ENCODE results near the gene DNM2.
"Not testable (repeated sequence)": the region's sequence is repeated elsewhere in the genome, so short reads cannot be mapped to it uniquely, and the experiment has no call there.

The DNM2 gene

DNA sequence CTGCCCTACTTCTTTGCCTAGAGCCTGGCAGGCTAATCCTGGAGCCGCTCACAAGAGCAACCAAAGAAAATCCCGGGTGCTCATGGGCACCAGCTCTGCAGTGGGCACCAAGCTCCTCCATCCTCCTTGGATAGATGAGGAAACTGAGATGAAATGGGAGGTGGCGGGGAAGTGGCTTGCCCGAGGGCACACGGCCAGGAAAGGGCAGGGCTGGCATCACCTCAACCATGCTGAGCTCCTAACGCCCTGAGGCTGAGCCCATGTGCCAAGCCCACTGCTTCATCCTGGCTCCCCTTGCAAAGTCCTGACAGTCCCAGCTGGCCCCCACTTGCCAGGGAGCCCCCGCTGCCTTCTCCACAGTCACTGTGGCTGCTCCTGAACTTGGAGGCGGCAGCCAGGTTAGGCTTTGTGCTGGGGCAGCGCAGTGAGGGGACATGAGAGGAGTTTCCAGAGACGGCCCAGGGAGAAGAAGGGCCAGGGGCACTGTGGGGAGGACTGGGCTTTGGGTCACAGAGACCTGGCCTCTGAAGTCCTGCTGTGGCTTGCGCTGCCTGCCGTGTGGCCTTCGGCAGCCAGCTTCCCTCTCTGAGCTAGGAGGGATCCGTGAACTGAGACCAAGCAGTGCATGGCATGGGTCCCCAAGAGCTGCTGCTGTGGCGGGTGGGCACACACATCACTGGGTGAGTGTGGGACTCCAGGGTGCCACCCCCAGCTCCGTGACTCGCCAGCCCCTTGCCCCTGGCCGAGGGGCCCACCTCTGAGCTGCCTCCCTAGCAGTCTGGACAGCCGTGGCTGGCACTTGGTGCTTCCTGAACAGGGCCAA lies 100.6 kb downstream of the DNM2 start:
- DNase-seq = no peak

DNA sequence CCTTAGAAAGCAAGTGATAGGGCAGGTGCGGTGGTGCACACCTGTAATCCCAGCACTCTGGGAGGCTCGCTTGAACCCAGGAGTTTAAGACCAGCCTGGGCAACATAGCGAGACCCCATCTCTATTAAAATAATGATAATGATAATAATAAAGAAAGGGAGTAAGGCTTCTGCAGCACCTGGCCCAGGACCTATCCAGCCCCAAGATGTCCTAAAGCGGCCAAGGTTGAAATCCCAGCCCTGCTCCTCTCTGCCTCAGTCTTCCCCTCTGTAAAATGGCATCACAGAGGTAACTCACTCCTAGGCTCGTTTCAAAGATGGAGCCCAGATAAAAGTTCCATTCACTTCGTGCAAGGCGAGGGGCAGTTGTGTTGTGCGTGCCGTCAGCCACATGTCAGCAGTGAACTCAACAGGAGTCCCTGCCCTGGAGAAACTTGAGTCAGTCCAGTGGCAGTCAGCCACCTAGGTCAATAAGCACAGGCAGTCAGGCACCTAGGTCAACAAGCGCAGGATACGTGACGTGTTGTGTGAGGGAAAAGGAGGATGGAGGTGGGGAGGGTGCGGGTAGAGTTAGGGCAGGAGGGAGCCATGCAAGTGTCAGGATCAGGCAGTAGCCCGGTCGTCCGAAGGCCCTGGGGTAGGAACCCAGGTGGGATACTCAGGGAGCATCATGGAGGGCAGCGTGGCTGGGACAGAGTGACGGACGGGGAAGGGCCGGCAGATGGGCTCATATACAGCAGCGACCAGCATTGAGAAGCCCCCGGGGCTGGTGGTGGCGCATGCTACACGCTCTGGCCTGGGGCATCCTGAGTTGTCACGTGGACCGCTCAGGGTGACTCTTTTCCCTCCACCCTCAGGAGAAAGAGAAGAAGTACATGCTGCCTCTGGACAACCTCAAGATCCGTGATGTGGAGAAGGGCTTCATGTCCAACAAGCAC lies 101.5 kb downstream of the DNM2 start:
- DNase-seq = no peak

DNA sequence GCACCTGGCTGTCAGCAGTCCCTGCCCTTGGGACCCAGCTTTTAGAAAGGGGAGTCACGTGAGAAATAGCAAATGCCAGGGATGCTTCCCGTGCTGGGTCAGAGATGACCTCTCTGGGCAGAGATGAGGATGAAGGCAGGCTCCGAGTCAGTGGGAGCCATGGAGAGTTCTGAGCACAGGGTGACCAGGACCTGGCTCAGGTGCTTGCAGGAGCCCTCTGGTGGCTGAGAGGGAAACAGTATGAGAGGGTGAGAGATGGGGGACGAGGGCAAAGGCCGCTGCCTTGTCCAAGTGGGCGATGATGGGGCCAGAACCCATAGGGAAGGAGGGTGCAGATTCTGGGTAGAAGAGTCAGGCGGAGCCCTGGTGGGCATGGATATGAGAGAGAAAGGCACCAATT lies 102.3 kb downstream of the DNM2 start:
- no peak for DNase-seq

DNA sequence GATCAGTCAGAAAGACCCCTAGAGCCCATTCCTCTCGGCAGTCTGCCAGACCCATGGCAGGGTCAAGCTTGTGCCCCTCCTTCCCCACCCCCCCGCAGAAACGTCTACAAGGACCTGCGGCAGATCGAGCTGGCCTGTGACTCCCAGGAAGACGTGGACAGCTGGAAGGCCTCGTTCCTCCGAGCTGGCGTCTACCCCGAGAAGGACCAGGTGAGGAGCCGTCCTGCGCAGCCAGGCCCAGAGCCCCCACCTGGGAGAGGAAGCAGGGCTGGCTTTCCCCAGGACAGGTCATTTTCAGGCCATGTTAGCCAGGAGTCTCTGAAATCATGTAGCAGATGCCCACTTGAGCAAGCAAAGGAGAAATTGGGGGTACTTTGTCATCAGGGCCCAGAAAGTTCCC lies 105.8 kb downstream of the DNM2 start:
- DNase-seq = no peak

DNA sequence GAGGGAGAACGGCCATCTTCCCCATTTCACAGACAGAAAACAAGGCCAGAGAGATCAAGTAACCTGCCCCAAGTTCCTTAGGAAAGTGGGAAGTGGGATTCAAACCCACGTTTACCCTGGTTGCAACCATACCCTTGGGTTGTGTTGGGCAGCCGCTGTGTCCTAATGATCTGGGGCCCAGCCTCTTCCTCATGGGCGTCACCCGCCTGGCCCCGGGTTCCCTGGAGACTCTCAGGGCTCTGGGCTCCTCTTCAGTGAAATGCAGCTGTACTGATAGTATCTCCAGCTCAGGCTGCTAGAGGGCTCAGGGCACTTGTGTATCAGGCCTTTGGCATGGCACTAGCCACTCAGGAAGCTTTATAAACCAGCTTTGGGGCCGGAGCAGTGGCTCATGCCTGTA lies 108.4 kb downstream of the DNM2 start:
- no peak for DNase-seq

DNA sequence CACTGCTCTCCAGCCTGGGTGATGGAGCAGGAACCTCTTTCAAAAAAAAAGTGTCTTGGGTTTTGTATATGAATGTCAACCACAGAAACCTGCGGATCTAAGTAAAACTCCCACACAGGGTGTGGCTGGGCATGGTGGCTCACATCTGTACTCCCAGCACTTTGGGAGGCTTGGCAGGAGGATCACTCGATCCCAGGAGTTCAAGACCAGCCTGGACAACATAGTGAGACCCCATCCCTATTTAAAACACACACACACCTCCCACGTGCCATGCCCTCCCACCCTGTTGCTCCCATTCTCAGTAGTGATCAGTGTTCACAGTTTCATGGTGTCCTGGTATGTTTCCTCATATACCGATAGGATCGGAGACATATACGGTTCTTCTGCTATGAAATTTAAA lies 109.0 kb downstream of the DNM2 start:
- DNase-seq = no peak

DNA sequence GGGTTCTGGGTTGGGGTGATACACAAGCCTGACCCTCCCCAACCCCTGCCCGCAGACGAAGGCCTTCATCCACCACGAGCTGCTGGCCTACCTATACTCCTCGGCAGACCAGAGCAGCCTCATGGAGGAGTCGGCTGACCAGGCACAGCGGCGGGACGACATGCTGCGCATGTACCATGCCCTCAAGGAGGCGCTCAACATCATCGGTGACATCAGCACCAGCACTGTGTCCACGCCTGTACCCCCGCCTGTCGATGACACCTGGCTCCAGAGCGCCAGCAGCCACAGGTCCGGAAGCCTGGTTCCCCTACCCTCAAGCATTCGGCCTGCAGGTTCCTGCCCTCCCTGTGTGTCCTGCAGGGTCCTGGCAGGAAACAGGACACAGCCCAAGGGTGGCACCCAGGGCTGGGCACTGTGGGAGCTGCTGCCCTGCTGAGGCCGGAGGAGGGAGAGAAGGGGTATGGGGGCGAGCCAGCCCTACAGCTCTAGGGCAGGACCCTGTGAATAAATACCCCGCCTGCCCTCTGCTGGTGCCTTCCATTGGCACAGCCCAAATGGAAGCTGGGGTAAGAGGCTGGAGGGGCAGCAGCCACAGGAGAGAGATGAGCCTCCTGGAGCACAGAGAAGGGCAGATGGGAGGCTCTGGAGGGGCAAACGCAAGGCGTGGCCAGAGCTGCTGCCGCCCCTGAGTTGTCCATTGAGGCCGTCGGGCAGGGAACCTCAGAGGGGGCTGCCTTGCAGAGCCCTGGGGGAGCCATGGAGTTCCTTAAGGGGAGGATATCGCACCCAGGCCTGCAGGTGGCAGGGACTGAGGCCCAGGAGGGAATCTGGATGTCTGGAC lies 111.3 kb downstream of the DNM2 start:
- DNase-seq = no peak

DNA sequence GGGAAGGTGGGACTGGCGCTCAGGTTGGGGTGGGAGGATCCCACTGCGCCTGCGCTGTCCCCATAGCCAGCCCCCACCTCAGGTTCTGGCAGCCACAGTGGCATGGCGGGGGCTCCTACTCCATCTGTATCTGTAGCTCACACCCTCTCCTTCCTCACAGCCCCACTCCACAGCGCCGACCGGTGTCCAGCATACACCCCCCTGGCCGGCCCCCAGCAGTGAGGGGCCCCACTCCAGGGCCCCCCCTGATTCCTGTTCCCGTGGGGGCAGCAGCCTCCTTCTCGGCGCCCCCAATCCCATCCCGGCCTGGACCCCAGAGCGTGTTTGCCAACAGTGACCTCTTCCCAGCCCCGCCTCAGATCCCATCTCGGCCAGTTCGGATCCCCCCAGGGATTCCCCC lies 112.1 kb downstream of the DNM2 start:
- no peak for DNase-seq

DNA sequence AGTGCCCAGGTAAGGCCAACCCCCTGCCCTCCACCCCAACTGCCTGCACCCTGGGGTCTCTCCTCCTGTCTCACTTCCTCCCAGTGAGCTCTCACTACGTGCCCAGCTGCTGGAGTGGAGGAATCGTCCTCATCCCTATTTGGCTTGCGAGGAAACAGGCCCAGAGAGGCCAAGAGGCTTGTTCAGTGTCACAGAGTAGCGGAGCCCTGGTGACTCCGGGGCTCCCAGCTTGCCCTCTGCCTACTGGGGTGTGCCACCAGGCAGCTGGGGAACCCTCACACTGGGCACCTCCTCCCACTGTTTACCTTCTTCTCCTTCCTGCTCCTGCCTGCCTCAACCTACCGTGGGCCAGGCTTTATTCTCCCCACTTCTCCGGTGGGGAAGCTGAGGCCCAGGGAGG lies 112.5 kb downstream of the DNM2 start:
- DNase-seq = no peak

DNA sequence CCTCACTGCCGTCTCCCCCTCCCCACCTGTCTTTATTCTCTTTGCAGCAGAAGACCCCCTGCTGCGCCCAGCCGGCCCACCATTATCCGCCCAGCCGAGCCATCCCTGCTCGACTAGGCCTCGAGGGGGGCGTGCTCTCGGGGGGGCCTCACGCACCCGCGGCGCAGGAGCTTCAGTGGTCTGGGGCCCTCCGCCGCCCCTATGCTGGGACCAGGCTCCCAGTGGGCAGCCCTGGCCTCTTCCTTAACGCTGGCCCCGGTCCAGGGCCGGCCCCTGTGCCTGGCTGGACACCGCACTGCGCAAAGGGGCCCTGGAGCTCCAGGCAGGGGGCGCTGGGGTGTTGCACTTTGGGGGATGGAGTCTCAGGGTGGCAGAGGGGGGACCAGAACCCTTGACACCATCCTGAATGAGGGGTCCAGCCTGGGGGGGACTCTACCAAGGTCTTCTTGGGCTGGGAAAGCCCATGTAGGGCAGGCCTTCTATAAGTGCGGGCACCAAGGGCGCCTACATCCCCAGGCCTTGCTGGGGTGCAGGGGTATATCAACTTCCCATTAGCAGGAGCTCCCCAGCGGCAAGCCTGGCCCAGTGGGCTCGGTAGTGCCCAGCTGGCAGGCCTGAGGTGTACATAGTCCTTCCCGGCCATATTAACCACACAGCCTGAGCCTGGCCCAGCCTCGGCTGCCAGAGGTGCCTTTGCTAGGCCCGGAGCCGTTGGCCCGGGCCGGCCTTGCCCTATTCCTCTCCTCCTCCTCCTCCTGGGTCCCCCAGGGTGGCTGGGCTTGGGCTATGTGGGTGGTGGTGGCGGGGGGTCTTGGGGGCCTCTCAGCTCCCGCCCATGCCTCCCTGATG lies 113.3 kb downstream of the DNM2 start:
- DNase-seq = no peak

DNA sequence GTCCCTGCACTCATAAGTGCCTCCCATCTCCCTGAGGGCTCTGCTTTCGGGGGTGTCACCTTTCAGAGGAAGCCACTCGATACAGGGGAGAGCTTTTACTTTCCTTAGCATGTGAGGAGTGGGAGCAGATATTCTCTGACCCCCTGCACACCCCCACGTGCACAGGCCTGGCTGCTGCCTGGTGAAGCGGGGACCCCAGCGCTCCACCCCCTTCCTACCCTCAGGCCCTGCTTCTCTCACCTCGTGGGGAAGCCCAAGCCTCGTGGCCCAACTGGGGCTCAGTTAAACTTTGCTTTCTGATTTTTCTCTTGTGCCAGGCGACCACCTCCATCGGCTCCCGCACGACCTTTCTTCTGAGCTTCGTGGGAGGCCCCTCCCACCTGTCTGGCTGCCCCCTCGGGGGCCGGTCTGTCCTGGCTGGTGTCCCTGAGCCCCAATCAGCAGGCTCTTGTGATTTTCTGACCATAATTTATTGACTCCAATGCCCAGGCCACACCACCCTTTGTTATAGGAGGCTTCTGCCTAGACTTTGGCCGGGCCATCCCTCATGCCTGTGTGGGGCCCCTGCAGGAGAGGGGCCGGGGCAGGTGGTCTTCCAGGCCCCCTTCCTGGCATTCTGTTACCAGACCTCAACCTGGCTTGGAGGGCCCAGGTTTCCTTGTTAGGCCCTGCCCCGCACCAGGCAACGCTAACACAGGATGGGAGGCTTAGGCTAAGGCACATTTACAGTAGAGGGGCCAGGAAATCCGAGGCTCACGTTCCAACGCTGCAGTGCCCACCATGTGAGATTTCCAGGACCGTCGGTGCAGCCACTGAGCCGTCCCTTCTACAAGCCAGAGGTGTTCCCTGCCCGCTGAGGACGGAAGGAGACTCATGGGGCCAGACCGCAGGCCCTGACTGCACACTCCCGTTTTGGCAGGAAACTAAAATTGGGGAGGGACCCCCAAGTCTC lies 114.4 kb downstream of the DNM2 start:
- DNase-seq = no peak

DNA sequence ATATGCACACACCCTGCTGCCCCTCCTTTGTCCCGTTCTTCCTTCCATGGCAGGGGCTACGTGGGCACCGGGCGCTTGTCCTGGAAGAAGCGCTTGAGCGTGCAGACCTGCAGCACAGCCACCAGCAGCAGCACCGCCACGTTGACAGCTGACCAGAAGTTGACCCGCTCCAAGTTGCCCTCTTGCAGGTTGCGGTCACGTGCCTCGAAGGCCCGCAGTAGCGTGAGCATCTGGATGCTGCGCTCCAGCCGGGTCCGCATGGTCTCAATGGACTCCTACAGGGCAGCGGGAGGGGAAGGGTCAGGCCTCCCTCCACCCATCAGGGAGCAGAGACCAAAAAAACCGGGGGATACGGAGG lies 115.0 kb downstream of the DNM2 start:
- no peak for DNase-seq

DNA sequence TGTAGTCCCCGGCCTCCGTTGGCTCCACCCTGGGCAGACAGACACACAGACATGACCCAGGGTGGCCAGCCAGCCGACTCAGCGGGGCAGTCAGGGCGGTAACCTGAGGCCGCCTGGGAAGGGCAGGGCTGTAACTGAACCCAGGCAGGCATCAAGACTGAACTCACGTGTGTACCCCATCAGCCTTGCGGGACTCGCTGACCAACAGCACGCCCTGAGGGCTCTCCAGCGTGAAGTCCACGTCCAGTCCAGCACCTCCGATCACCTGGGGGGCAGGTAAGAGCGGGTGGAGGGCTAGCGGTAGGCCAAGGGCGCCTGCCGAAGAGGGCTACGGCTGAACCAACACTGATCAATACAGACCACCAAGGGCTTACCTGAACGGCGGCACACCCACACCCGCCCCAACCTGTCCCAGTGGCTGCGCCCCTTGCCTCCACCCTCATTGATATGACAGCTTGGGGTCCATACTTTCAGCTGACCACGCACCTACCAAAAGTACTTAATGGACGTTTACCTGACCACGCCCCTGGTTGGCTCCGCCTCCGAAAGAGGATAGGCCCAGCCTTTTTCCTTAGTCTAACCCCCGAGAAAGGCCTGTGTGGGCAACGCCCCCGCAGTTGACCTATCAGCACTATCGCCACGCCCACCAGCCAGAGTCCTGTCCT lies 117.3 kb downstream of the DNM2 start:
- no peak for DNase-seq

DNA sequence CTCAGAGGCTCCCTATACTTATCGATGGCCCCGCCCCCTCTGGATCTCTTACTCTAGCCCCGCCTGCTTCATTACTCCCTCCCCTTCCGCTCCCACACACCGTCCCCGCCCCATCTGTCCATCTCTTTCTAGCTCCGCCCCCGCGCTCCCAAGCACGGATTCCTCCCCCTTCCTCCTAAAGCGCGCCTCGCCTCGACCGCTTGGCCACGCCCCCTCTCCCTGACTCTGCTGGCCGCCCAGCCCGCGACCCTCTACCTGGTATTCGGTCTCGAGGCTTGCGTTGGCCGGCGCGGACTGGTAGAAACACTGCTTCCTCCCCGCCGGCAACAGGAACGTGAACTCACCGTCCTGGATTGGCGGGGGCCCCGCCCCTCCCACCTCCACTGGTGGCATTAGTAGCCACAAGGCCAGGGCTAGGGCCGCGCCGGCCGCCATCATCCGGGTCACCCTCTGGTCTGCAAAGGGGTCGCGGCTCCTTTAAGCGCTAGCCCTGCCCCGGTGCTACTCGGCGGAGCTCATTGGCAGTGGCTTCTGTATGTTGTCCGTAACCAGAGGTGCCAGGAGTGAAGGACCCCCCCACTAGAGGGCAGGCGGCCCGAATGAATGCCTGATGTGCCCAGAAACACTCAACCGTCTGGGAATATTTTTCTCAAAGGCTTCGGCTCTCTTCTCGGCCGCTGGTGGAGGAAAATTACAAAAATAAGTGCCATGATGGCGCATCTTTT lies 118.0 kb downstream of the DNM2 start, which contains the start of gene TMED1:
Gene TMED1, minus strand, starts transcription at position 459 of the 725 bp plus-strand sequence. Its CDS starts 21 bp downstream, at position 438.
- peak; percentile 90 to 97 (median 96) for DNase-seq

DNA sequence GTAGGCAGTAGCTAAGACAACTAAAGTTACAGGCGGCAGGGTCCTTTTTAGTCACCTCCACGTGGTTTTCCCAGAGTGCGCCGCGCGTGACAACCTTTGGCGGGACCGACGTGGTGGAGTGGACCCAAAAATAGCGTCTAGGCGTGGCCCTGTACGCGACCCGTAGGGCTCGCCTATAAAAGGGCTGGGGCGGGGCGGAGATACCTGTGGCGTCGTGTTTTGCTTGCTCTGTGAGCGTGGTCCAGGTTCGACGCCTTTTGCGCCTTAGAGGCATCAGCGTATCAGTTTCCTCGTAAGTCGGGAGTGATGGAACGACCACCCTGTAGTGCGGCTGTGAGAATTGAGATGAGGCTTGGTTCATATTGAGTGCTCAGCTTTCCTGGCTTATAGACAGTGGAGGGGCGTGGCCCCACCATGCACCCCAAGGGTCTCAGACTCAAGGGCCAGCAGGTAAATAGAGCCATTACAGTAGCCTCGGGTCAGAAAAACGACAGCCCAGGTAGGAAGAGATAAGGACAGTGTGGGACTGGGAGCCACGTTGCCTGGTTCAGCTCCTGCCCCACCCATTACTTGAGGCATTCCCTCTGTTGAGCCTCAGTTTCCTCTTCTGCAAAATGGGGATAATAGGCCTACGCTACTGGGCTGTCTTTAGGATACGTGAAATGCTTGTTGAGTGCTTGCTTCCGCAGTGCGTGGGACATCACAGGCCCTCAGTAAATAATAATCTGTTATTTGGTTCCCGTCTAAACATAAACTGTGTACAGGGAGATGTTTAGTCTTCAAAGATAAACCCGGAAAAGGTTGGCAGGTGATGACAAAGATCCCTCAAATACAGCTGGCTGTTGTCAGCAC lies 118.8 kb downstream of the DNM2 start:
- peak; percentile 52 to 92 (median 66) for DNase-seq

DNA sequence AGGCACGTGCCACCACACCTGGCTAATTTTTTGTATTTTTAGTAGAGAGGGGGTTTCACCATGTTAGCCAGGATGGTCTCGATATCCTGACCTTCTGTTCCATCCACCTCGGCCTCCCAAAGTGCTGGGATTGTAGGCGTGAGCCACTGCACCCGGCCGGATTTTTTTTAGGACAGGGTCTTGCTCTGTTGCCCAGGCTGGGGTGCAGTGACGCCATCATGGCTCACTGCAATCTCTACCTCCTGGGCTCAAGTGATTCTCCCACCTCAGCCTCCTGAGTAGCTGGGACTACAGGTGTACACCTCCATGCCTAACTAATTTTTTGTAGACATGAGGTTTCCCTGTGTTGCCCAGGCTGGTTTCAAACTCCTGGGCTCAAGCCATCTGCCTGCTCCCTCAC lies 119.8 kb downstream of the DNM2 start:
- not testable (repeated sequence) for DNase-seq

DNA sequence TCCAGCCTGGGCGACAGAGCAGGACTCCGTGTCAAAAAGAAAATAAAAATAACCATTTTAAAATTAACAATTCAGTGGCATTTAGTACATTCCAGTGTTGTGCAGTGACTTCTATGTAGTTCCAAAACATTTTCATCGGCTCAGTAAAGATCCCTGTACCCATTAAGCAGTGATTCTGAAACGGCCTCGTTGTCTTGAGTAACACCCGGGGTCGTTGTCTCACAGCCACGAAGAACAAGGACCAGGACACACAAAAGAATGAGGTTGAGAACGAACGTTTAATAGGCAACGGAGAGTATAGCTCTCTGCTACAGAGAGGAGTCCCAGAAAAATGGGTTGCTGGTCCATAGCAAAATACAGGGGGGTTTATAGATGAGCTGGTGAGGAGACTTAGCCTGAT lies 120.5 kb downstream of the DNM2 start:
- DNase-seq = no peak

All from T-helper 1 cell (primary cell).